Endothelial cell of umbilical vein (primary cell): ENCODE data around the gene OPRM1. TPM values are rescaled to one million over a fixed set of nuclear protein-coding genes. Genes with fewer than 3 reads are reported as not detected.

ENCODE experiments used
- BruUV-seq: library from RNA; stranded (reverse); fragments of 400-500 nt; replicated peaks from 2 replicates; lab custom pipeline; 2021; lab: Mats Ljungman, UMichigan
- CTCF ChIA-PET: fragments of 300-600, 350-600 bp; sonication (Branson Sonifier 250); formaldehyde crosslinking; loops from one replicate; lab custom pipeline; 2021; ENCODE audit warnings: antibody characterized with exemption, inconsistent platforms; lab: Charles Lee
- POLR2A ChIA-PET: fragments of 300-600, 350-600 bp; sonication (Branson Sonifier 250); formaldehyde crosslinking; loops from one replicate; lab custom pipeline; 2021; ENCODE audit warnings: antibody characterized with exemption, inconsistent platforms; lab: Charles Lee
- DNase-seq: peaks from one replicate; pipeline ENCODE4 v3.0.0-alpha.2; 2011; ENCODE audit warnings: low read depth, low spot score
- FAIRE-seq: peaks from 2 replicates; lab custom pipeline; 2011; peaks lifted over from hg19 to GRCh38; lab: Jason Lieb, UNC
- H2AFZ ChIP-seq: 2 replicates; pipeline ENCODE4 v1.6.0; 2012; ENCODE audit warnings: low read depth, low read length, control low read depth, inconsistent platforms
- H3K27ac ChIP-seq: 2 replicates; pipeline ENCODE4 v1.5.1; 2011; ENCODE audit warnings: low read depth, mild to moderate bottlenecking, control low read depth, low read length, moderate library complexity; ENCODE audit not compliant: insufficient read depth
- H3K27me3 ChIP-seq, 2 experiments: 2 replicates each; pipeline versions ENCODE4 v1.6.0 to v1.6.1; 2011; ENCODE audit warnings: low read length in 2 of 2, mixed read lengths in 1 of 2; ENCODE audit not compliant: control insufficient read depth in 2 of 2, insufficient read depth in 2 of 2
- H3K36me3 ChIP-seq, 2 experiments: 2 replicates in 1 of 2; 3 replicates in 1 of 2; pipeline ENCODE4 v1.5.1; 2011; ENCODE audit warnings: low read length in 2 of 2, mild to moderate bottlenecking in 1 of 2, moderate library complexity in 1 of 2; ENCODE audit not compliant: control insufficient read depth in 2 of 2, insufficient read depth in 2 of 2; ENCODE audit errors: extremely low read depth in 1 of 2
- H3K4me1 ChIP-seq: 3 replicates; pipeline ENCODE4 v1.5.1; 2011; ENCODE audit warnings: mild to moderate bottlenecking, low read length; ENCODE audit not compliant: control insufficient read depth, insufficient read depth; ENCODE audit errors: extremely low read depth
- H3K4me2 ChIP-seq: 2 replicates; pipeline ENCODE4 v1.6.1; 2011; ENCODE audit warnings: low read length, control low read depth, mixed read lengths; ENCODE audit not compliant: insufficient read depth
- H3K4me3 ChIP-seq, 3 experiments: fragments of 200-600 bp in 1 of 3; sonication (generic), shearing (Covaris generic) in 1 of 3; replicated peaks in 1 of 3; 2 replicates each; pipeline ENCODE4 v1.5.1; 2011 to 2016; ENCODE audit warnings: control low read depth in 3 of 3, low read length in 3 of 3, mild to moderate bottlenecking in 2 of 3, inconsistent platforms in 1 of 3, low read depth in 1 of 3, moderate library complexity in 1 of 3; ENCODE audit not compliant: insufficient read depth in 1 of 3
- H3K79me2 ChIP-seq: 2 replicates; pipeline ENCODE4 v1.6.0; 2012; ENCODE audit warnings: low read length, inconsistent platforms; ENCODE audit not compliant: control insufficient read depth, insufficient read depth
- H3K9ac ChIP-seq: replicated peaks from 2 replicates; pipeline ENCODE3; 2011; ENCODE audit warnings: low read length, control low read depth; ENCODE audit not compliant: insufficient read depth; ENCODE audit errors: extremely low read depth
- H3K9me1 ChIP-seq: replicated peaks from 3 replicates; pipeline ENCODE4 v1.6.0; 2011; ENCODE audit warnings: mild to moderate bottlenecking, low read length; ENCODE audit not compliant: control insufficient read depth, insufficient read depth; ENCODE audit errors: extremely low read depth
- H3K9me3 ChIP-seq: replicated peaks from 2 replicates; pipeline ENCODE4 v1.5.1; 2012; ENCODE audit warnings: low read length, inconsistent platforms; ENCODE audit not compliant: control insufficient read depth, insufficient read depth
- H4K20me1 ChIP-seq: replicated peaks from 2 replicates; pipeline ENCODE3; 2011; ENCODE audit warnings: mild to moderate bottlenecking, low read length; ENCODE audit not compliant: control insufficient read depth, insufficient read depth; ENCODE audit errors: extremely low read depth
- CTCF ChIP-seq, 2 donors: IDR thresholded peaks; 1 replicate in 1 of 2; 2 replicates in 1 of 2; pipeline ENCODE4 v1.5.1; 2011; ENCODE audit warnings: low read length in 2 of 2, mild to moderate bottlenecking in 2 of 2, moderate library complexity in 2 of 2, control low read depth in 1 of 2, inconsistent platforms in 1 of 2, low read depth in 1 of 2; ENCODE audit not compliant: insufficient read depth in 1 of 2; ENCODE audit errors: extremely low read depth in 1 of 2
- EZH2 ChIP-seq: IDR thresholded peaks from 2 replicates; pipeline ENCODE4 v1.6.1; 2012; ENCODE audit warnings: borderline replicate concordance, low read depth, mild to moderate bottlenecking, moderate library complexity, low read length, inconsistent platforms; ENCODE audit not compliant: severe bottlenecking
- FOS ChIP-seq: IDR thresholded peaks from 2 replicates; pipeline ENCODE4 v1.6.1; 2011; ENCODE audit warnings: mild to moderate bottlenecking, low read length, moderate library complexity, borderline replicate concordance; ENCODE audit not compliant: insufficient read depth
- GATA2 ChIP-seq: IDR thresholded peaks from 2 replicates; pipeline ENCODE4 v1.7.0; 2011; ENCODE audit warnings: low read depth, mild to moderate bottlenecking, moderate library complexity, mixed read lengths, low read length; ENCODE audit not compliant: insufficient read length, insufficient read depth
- JUN ChIP-seq: IDR thresholded peaks from 2 replicates; pipeline ENCODE4 v1.6.1; 2011; ENCODE audit warnings: borderline replicate concordance, low read depth; ENCODE audit not compliant: insufficient read length, insufficient read depth
- MYC ChIP-seq: IDR thresholded peaks from one replicate; pipeline ENCODE4 v1.6.1; 2011; ENCODE audit warnings: mild to moderate bottlenecking, low read depth, low read length
- POLR2A ChIP-seq: IDR thresholded peaks from 2 replicates; pipeline ENCODE4 v1.6.1; 2012; ENCODE audit warnings: low read depth, mild to moderate bottlenecking, control low read depth, low read length
- POLR2AphosphoS5 ChIP-seq: IDR thresholded peaks from 2 replicates; pipeline ENCODE4 v1.6.1; 2012; ENCODE audit warnings: low read depth, mild to moderate bottlenecking, control low read depth, low read length, moderate library complexity; ENCODE audit not compliant: insufficient read depth
- dilution Hi-C: fragments of 300-500 bp; cut with MboI; formaldehyde crosslinking; loops from one replicate; pipeline ENCODE4 v1.15.0; 2019; ENCODE audit warnings: low sequenced_read_pairs; ENCODE audit not compliant: extremely low pct_ligation_motif_present
- intact Hi-C: fragments of 100-400 bp; cut with micrococcal nuclease; formaldehyde crosslinking; loops from one replicate; pipeline ENCODE4 v1.10.0; 2022
- polyA plus RNA-seq, 4 experiments: library from polyadenylated mRNA; depleted of rRNA in 3 of 4; stranded (reverse) in 3 of 4; unstranded in 1 of 4; fragments of >200 nt; gene quantifications; 2 replicates each; pipeline versions ENCODE4 v1.2.1 to v1.2.3, GENCODE V29; 2011 to 2012; ENCODE audit warnings: missing spikeins in 1 of 4
- total RNA-seq: library from RNA; stranded (reverse); gene quantifications from 2 replicates; pipeline ENCODE4 v1.2.3, GENCODE V29; 2021
- TF ChIP-seq, protein P1 (sequence below): IDR thresholded peaks from 2 replicates; pipeline ENCODE4 v1.6.1; 2011; ENCODE audit not compliant: insufficient read depth, insufficient read length

OPRM1 gene
- total and polyA plus RNA-seq, 2 donors (not counting 3 experiments of a cell fraction or from before 2014, with no cell fraction given), result not detected

DNA sequence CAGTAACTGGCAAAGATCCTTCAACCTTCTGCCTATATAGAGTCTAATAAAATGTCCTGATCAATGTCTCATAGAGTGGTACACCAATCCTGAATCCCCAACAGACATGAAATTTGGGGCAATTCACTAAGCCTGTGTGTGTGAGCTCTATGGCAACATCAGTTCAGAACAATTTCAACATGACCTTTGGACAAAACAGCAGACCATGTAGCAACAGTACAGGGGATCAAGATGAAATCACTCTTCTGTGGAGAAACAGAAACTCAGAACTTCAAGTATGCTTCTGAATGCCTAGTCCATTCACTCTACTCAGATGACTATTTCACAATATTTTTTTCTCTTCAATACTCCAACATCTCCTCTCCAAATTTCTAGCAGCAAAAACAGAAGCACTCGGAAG is 49.1 kb upstream of the OPRM1 start:
- Histone ChIP-seq H3K9me3 (peaks cover 2% of the 10 kb centered on the region), H3K4me1 (no peaks in the 10 kb centered on the region), H3K27ac (no peak overlapping the region), H3K27me3 (no peaks in the 10 kb centered on the region), H4K20me1 (no peaks in the 10 kb centered on the region), H3K9me1 (no peaks in the 10 kb centered on the region), H3K9ac (no peak overlapping the region), H2AFZ (no peak overlapping the region), H3K4me2 (no peak overlapping the region), H3K36me3 (no peaks in the 10 kb centered on the region), H3K4me3 (no peak overlapping the region), H3K79me2 (no peaks in the 10 kb centered on the region)
- DNase-seq (no peak), FAIRE-seq (no peak)
- dilution Hi-C loops, result no loop called here
- no TSS peak for BruUV-seq
- POLR2A ChIA-PET, result no interaction called here
- CTCF ChIA-PET, result no interaction called here
- intact Hi-C loops, result no loop called here
- TF ChIP-seq EZH2 (no peak), POLR2AphosphoS5 (no peak), POLR2A (no peak), JUN (no peak), FOS (no peak)
- TF ChIP-seq, protein P1, sequence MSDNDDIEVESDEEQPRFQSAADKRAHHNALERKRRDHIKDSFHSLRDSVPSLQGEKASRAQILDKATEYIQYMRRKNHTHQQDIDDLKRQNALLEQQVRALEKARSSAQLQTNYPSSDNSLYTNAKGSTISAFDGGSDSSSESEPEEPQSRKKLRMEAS, result no peak

DNA sequence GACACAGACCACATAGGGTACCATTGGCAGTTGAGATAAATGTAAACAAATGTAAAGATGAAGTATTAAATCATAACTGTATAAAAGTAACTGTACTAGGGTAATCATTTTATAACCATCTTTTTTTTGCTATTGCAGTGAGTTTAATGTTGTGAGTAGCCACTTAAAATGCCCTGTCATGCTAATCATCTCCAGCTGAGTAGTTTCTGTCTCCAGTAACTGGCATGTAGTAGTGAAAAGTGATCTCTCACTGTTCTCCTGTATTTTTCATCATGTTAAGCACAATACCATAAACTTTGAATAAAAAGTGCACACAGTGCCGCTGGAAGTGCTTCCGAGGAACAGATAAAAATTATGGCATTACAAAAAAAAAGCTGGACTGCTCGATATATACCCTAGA is 45.0 kb upstream of the OPRM1 start:
- no peak overlapping the region for H3K4me2 ChIP-seq
- H3K9ac ChIP-seq, result no peak overlapping the region
- no peaks in the 10 kb centered on the region for H3K4me1 ChIP-seq
- no peak overlapping the region for H2AFZ ChIP-seq
- ChIA-PET POLR2A (no interaction called here), CTCF (no interaction called here)
- H3K4me3 ChIP-seq, result no peak overlapping the region
- TF ChIP-seq FOS (no peak), CTCF (IDR thresholded peaks at IDR 0.05; ENCODE audit: extremely low read depth in 1 of 2, insufficient read depth in 1 of 2, low read depth in 1 of 2, low read length in 2 of 2) (no peak), GATA2 (no peak), JUN (no peak), MYC (no peak), POLR2A (no peak), EZH2 (no peak), POLR2AphosphoS5 (no peak)
- TF ChIP-seq, protein P1, result no peak
- DNase-seq, result no peak
- H3K9me3 ChIP-seq, result peaks cover 2% of the 10 kb centered on the region
- no peak overlapping the region for H3K27ac ChIP-seq
- H3K27me3 ChIP-seq, result no peaks in the 10 kb centered on the region
- no peaks in the 10 kb centered on the region for H3K36me3 ChIP-seq
- no peaks in the 10 kb centered on the region for H4K20me1 ChIP-seq
- BruUV-seq, result no TSS peak
- intact Hi-C loops, result no loop called here
- no peak for FAIRE-seq
- dilution Hi-C loops, result no loop called here
- H3K9me1 ChIP-seq, result no peaks in the 10 kb centered on the region
- H3K79me2 ChIP-seq, result no peaks in the 10 kb centered on the region
